Tibial artery (tissue), 4 donors: ENCODE results near the gene IL1RN.
"Not testable (repeated sequence)": the region's sequence is repeated elsewhere in the genome, so short reads cannot be mapped to it uniquely, and the experiment has no call there.

ENCODE experiments used
- DNase-seq, 2 donors: peaks; one replicate each; pipeline ENCODE4 v3.0.0-alpha.2; 2019
- H3K27ac ChIP-seq, 2 donors: fragments of 200-600 bp; sonication (generic) in 1 of 2; 1 replicate in 1 of 2; 2 replicates in 1 of 2; pipeline ENCODE4 v1.5.1; 2018 to 2019; ENCODE audit warnings: mild to moderate bottlenecking in 1 of 2
- H3K27me3 ChIP-seq, 2 donors: fragments of 200-600 bp; sonication (generic) in 1 of 2; one replicate each; pipeline versions ENCODE4 v1.5.1 to v1.6.0; 2016 to 2019
- H3K36me3 ChIP-seq, 3 donors: fragments of 200-600 bp; sonication (generic) in 2 of 3; one replicate each; pipeline ENCODE4 v1.5.1; 2016 to 2019; ENCODE audit warnings: mild to moderate bottlenecking in 2 of 3
- H3K4me1 ChIP-seq, 4 donors: fragments of 200-600 bp; sonication (generic) in 2 of 4; 1 replicate in 3 of 4; 2 replicates in 1 of 4; pipeline ENCODE4 v1.5.1; 2016 to 2019
- H3K4me3 ChIP-seq, 2 donors: fragments of 200-600 bp; sonication (generic) in 1 of 2; 1 replicate in 1 of 2; 2 replicates in 1 of 2; pipeline ENCODE4 v1.5.1; 2018 to 2019; ENCODE audit warnings: mild to moderate bottlenecking in 2 of 2
- H3K9me3 ChIP-seq, 3 donors: fragments of 200-600 bp; sonication (generic) in 1 of 3; one replicate each; pipeline ENCODE4 v1.5.1; 2016 to 2019
- intact Hi-C: fragments of 100-400 bp; cut with DNase I; formaldehyde crosslinking; loops from one replicate; pipeline ENCODE4 v1.15.0; 2023; ENCODE audit warnings: low total_unique reads
- TF ChIP-seq, protein P1 (sequence below), 2 experiments: fragments of 200-600 bp in 1 of 2; fragments of 450-650 bp in 1 of 2; IDR thresholded peaks; one replicate each; pipeline ENCODE4 v1.5.1; 2017 to 2019; ENCODE audit warnings: antibody characterized with exemption in 2 of 2, mild to moderate bottlenecking in 1 of 2, moderate library complexity in 1 of 2

IL1RN gene

DNA sequence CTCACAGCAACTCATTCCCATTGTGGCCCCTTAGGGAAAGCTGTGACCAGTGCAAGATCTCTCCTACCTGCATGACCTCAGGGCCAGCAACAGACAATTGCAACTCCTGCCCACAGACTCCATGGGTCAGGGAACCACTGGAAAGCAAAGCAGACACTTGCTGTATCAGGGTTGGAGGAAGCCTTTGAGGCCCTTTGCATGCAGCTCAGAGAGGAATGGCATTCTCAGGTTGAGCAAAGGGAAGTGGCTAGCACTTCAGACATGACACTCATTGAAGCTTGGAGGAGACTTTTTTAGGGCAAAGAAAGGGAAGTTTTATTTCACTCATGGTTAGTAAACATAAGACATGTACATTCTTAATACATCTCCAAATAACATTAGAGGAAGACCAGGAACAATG, 37.5 kb upstream of the IL1RN start:
- H3K27ac ChIP-seq, result no peak overlapping the region
- TF ChIP-seq, protein P1, sequence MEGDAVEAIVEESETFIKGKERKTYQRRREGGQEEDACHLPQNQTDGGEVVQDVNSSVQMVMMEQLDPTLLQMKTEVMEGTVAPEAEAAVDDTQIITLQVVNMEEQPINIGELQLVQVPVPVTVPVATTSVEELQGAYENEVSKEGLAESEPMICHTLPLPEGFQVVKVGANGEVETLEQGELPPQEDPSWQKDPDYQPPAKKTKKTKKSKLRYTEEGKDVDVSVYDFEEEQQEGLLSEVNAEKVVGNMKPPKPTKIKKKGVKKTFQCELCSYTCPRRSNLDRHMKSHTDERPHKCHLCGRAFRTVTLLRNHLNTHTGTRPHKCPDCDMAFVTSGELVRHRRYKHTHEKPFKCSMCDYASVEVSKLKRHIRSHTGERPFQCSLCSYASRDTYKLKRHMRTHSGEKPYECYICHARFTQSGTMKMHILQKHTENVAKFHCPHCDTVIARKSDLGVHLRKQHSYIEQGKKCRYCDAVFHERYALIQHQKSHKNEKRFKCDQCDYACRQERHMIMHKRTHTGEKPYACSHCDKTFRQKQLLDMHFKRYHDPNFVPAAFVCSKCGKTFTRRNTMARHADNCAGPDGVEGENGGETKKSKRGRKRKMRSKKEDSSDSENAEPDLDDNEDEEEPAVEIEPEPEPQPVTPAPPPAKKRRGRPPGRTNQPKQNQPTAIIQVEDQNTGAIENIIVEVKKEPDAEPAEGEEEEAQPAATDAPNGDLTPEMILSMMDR (IDR thresholded peaks at IDR 0.05), result no peak
- H3K4me1 ChIP-seq, result no peaks in the 10 kb centered on the region
- no peak overlapping the region for H3K4me3 ChIP-seq
- no peaks in the 10 kb centered on the region for H3K27me3 ChIP-seq
- no peaks in the 10 kb centered on the region for H3K36me3 ChIP-seq
- H3K9me3 ChIP-seq, result no peaks in the 10 kb centered on the region
- DNase-seq, result no peak
- intact Hi-C loops, result no loop called here

DNA sequence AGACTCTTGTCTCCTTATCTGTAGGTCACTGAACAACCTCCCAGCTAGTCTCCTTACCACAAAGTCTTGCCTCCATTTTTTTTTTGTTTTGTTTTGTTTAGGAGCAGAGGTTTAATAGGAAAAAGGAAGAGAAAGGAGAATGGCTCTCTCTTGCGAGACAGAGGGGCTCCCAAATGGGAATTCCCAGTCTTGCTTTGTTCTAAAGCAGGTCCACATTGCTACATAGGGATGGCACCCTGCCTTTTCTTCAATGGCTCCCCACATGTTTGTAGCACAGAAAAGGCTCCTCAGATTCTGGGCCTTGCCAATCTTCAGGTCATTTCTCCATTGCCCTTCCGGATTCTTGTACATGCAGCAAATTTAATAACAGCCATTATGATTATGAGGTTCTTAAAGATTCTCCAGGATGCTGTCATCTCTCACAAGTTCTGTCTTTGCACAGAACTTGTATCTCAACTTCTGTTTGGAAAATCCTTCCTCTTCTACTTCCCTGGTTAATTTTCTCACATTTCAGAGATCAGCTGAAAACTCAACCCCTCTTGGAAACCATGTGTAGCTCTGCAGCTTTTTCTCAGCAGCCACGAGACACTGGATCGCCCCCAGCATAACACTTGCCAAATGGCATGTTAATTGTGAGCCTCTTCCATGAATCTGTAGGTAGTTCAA, 36.0 kb upstream of the IL1RN start:
- no peak for DNase-seq
- no peaks in the 10 kb centered on the region for H3K4me1 ChIP-seq
- no peak overlapping the region for H3K27ac ChIP-seq
- intact Hi-C loops, result no loop called here
- H3K9me3 ChIP-seq, result no peaks in the 10 kb centered on the region
- no peaks in the 10 kb centered on the region for H3K36me3 ChIP-seq
- H3K4me3 ChIP-seq, result no peak overlapping the region
- H3K27me3 ChIP-seq, result no peaks in the 10 kb centered on the region
- TF ChIP-seq, protein P1 (IDR thresholded peaks at IDR 0.05), result no peak

DNA sequence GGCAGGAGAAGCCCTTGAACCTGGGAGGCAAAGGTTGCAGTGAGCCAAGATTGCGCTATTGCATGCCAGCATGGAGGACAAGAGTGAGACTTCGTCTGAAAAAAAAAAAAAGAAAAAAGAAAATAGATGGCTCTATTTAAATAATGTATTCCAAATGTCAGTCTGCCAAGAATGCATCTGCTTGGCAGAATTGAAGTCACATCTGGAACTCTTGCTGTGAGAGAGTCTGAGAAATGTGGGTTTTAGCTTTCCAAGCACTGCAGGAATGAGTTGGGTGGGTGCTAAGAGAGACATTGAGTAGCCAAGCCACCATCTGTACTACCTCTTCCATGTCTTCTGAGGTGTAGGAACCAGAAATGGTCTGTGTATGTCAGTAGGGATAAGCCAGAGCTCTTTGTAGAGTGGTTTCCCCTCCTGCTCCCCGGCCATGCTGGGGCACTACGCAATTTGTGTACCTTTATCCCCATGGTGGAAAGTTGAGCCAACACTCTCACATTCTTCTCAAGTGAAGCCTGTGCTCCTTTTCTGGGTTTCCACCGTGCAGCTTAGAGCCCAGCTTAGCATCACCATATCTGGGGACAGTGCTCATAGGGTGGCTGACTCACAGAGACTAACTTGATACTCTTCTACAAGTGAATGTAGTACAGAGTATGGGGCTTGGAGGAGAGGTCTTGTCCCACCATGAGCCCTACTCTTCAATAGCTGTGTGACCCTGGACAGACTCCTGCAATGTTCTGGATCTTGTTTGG, 34.4 kb upstream of the IL1RN start:
- TF ChIP-seq, protein P1 (IDR thresholded peaks at IDR 0.05), result no peak
- no peak overlapping the region for H3K27ac ChIP-seq
- no peak for DNase-seq
- H3K4me3 ChIP-seq, result no peak overlapping the region
- no peaks in the 10 kb centered on the region for H3K36me3 ChIP-seq
- no peaks in the 10 kb centered on the region for H3K4me1 ChIP-seq
- H3K9me3 ChIP-seq, result no peaks in the 10 kb centered on the region
- intact Hi-C loops, result no loop called here
- no peaks in the 10 kb centered on the region for H3K27me3 ChIP-seq

DNA sequence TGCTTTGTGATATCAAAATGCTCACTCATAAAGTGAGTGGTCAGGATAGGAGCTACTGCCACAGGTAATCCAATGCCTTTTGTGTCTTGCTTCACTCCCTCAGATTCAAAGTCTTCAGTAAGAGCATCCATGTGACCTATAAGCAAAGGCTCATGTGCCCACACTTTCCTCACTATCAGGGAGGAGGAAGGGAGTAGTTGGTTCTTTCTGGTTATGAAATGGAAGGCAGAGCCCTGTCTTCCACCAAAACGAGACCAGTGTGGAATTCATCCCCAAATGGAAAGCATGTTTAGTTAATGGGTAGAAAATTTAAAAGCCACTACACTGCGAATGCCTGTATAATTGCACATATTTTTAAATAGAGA, 33.8 kb upstream of the IL1RN start:
- intact Hi-C loops, result no loop called here
- no peak overlapping the region for H3K4me3 ChIP-seq
- TF ChIP-seq, protein P1 (IDR thresholded peaks at IDR 0.05), result no peak

DNA sequence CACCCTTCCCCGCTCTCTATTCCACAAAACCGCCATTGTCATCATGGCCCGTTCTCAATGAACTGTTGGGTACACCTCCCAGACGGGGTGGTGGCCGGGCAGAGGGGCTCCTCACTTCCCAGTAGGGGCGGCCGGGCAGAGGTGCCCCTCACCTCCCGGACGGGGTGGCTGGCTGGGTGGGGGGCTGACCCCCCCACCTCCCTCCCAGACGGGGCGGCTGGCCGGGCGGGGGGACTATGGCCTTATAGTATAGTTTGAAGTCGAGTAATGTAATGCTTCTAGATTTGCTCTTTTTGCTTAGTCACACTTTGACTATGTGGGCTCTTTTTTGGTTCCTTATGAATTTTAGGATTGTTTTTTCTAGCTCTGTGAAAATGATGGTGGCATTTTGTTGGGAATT, 31.1 kb upstream of the IL1RN start:
- H3K4me1 ChIP-seq, H3K4me3 ChIP-seq, H3K27ac ChIP-seq, intact Hi-C loops, H3K27me3 ChIP-seq, H3K9me3 ChIP-seq, DNase-seq, H3K36me3 ChIP-seq: not testable (repeated sequence)

More for the DNA sequence above, 33.8 kb upstream of the IL1RN start:
- no peak for DNase-seq
- Histone ChIP-seq H3K36me3 (no peaks in the 10 kb centered on the region), H3K27ac (no peak overlapping the region), H3K27me3 (no peaks in the 10 kb centered on the region), H3K4me1 (no peaks in the 10 kb centered on the region), H3K9me3 (no peaks in the 10 kb centered on the region)

DNA sequence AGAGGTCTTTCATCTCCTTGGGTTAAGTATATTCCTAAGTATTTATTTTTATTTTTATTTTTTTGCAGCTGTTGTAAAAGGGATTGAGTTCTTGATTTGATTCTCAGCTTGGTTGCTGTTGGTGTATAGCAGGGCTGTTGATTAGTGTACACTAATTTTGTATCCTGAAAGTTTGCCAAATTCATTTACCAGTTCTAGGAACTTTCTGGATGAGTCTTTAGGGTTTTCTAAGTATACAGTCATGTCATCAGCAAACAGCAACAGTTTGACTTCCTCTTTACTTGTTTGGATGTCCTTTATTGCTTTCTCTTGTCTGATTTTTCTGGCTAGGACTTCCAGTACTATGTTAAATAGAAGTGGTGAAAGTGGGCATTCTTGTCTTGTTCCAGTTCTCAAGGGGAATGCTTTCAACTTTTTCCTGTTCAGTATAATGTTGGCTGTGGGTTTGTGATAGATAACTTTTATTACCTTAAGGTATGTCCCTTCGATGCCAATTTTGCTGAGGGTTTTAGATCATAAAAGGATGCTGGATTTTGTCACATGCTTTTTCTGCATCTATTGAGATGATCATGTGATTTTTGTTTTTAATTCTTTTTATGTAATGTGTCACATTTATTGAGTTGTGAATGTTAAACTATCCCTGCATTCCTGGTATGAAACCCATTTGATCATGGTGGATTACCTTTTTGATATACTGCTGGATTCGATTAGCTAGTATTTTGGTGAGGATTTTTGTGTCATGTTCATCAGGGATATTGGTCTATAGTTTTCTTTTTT, 30.4 kb upstream of the IL1RN start:
- H3K27me3 ChIP-seq, H3K4me3 ChIP-seq, H3K36me3 ChIP-seq, H3K9me3 ChIP-seq, H3K27ac ChIP-seq, intact Hi-C loops, H3K4me1 ChIP-seq, DNase-seq: not testable (repeated sequence)
